K562 (cell line): ENCODE data around the gene CLCNKA. TPM values are rescaled to one million over a fixed set of nuclear protein-coding genes. Genes with fewer than 3 reads are reported as not detected.
A peak's percentile ranks its signal among the peaks of the same experiment; 100 is the strongest.

Experiments
- DPF2 ChIP-seq: fragments of 450-650 bp; IDR thresholded peaks from 2 replicates; pipeline ENCODE4 v1.6.1; 2016
- ELF1 ChIP-seq: fragments of 200-800 bp; sonication (Bioruptor generic); IDR thresholded peaks from 2 replicates; pipeline ENCODE4 v1.6.1; 2016; ENCODE audit warnings: missing genetic modification characterization, missing compliant biosample characterization
- KAT7 ChIP-seq: sonication (generic); formaldehyde crosslinking; IDR thresholded peaks from 2 replicates; pipeline ENCODE4 v1.8.0; 2022; ENCODE audit warnings: missing genetic modification reagents, mild to moderate bottlenecking, borderline replicate concordance
- MAZ ChIP-seq, 2 experiments: fragments of 450-650 bp in 1 of 2; sonication (generic) in 1 of 2; formaldehyde crosslinking; IDR thresholded peaks in 1 of 2; conservative IDR thresholded peaks in 1 of 2; 2 replicates each; pipeline versions ENCODE4 v1.4.0 to v1.5.0; 2020; ENCODE audit warnings: mild to moderate bottlenecking in 1 of 2, missing genetic modification reagents in 1 of 2
- NELFE ChIP-seq: IDR thresholded peaks from 2 replicates; pipeline ENCODE4 v1.6.1; 2011; ENCODE audit warnings: mild to moderate bottlenecking; ENCODE audit not compliant: insufficient read depth, insufficient read length
- NR2C1 ChIP-seq, 2 experiments: fragments of 450-650 bp; IDR thresholded peaks; 2 replicates each; pipeline ENCODE4 v1.6.1; 2017; ENCODE audit warnings: mild to moderate bottlenecking in 2 of 2, antibody characterized with exemption in 1 of 2, inconsistent platforms in 1 of 2, missing compliant biosample characterization in 1 of 2, missing genetic modification characterization in 1 of 2
- NR3C1 ChIP-seq: sonication (generic); formaldehyde crosslinking; IDR thresholded peaks from 2 replicates; pipeline ENCODE4 v1.8.1; 2022; ENCODE audit warnings: missing genetic modification reagents
- POU5F1 ChIP-seq: fragments of 150-350 bp; IDR thresholded peaks from 2 replicates; pipeline ENCODE4 v1.6.1; 2014; ENCODE audit warnings: borderline replicate concordance, low read length, low read depth, mild to moderate bottlenecking; ENCODE audit not compliant: partially characterized antibody
- SAFB ChIP-seq: fragments of 200-400 bp; formaldehyde crosslinking; IDR thresholded peaks from 2 replicates; pipeline ENCODE4 v1.6.1; 2017; ENCODE audit warnings: low read depth, low read length, borderline replicate concordance
- SIN3A ChIP-seq, 2 experiments: fragments of 150-350 bp in 1 of 2; IDR thresholded peaks; 2 replicates each; pipeline ENCODE4 v1.6.1; 2011 to 2016; ENCODE audit warnings: borderline replicate concordance in 2 of 2, low read depth in 2 of 2, low read length in 2 of 2, mild to moderate bottlenecking in 2 of 2, moderate library complexity in 2 of 2; ENCODE audit not compliant: control insufficient read depth in 1 of 2
- SIN3B ChIP-seq: fragments of 450-650 bp; IDR thresholded peaks from 2 replicates; pipeline ENCODE4 v1.6.1; 2017; ENCODE audit warnings: low read depth, mild to moderate bottlenecking, moderate library complexity
- SIRT6 ChIP-seq: IDR thresholded peaks from one replicate; pipeline ENCODE4 v1.6.1; 2012; ENCODE audit warnings: low read depth, mild to moderate bottlenecking, control low read depth, inconsistent platforms, low read length, moderate library complexity
- TAF7 ChIP-seq: fragments of 450-650 bp; IDR thresholded peaks from 2 replicates; pipeline ENCODE4 v1.6.1; 2016; ENCODE audit warnings: missing genetic modification characterization, missing compliant biosample characterization
- ZBED1 ChIP-seq: IDR thresholded peaks from 2 replicates; pipeline ENCODE4 v1.6.1; 2014
- ZEB2 ChIP-seq: fragments of 450-650 bp; IDR thresholded peaks from 2 replicates; pipeline ENCODE4 v1.6.1; 2016
- ZNF212 ChIP-seq: fragments of 450-650 bp; formaldehyde crosslinking; IDR thresholded peaks from 2 replicates; pipeline ENCODE4 v1.4.0; 2020; ENCODE audit warnings: mild to moderate bottlenecking
- ZNF586 ChIP-seq: fragments of 450-650 bp; formaldehyde crosslinking; conservative IDR thresholded peaks from 2 replicates; pipeline ENCODE4 v1.4.0; 2020; ENCODE audit warnings: mild to moderate bottlenecking, moderate library complexity
- polyA plus RNA-seq, 8 experiments: library from polyadenylated mRNA; depleted of rRNA in 4 of 8; stranded (reverse) in 5 of 8; unstranded in 3 of 8; fragments of >200 nt; fragmentation: Nextera tagmentation in 2 of 8; fragmentation: Illumina TruSeq in 1 of 8; extraction: Ambion mirVana in 2 of 8; extraction: Trizol in 1 of 8; gene quantifications; 2 replicates each; pipeline versions ENCODE4 v1.2.1 to v1.2.3, GENCODE V29; 2011 to 2014; ENCODE audit warnings: inconsistent platforms in 1 of 8, missing spikeins in 1 of 8
- total RNA-seq, 7 experiments: library from RNA; depleted of rRNA in 6 of 7; stranded (reverse); fragments of >200 nt in 6 of 7; fragmentation: Illumina TruSeq in 2 of 7; extraction: Trizol in 2 of 7; gene quantifications; 2 replicates each; pipeline versions ENCODE4 v1.2.1 to v1.2.3, GENCODE V29; 2011 to 2021; ENCODE audit warnings: low replicate concordance in 1 of 7
- TF ChIP-seq, protein P1 (sequence below), 2 experiments: fragments of 450-650 bp in 1 of 2; sonication (generic) in 1 of 2; formaldehyde crosslinking; conservative IDR thresholded peaks; 2 replicates each; pipeline versions ENCODE4 v1.4.0 to v1.8.1; 2020 to 2022; ENCODE audit warnings: mild to moderate bottlenecking in 1 of 2, missing genetic modification reagents in 1 of 2
- TF ChIP-seq, protein P2 (sequence below): sonication (generic); IDR thresholded peaks from 2 replicates; pipeline ENCODE4 v1.6.1; 2016
- TF ChIP-seq, protein P3 (sequence below), 2 experiments: IDR thresholded peaks in 1 of 2; conservative IDR thresholded peaks in 1 of 2; 2 replicates each; pipeline ENCODE4 v1.6.1; 2016; ENCODE audit warnings: low read depth in 2 of 2, mild to moderate bottlenecking in 1 of 2, missing compliant biosample characterization in 1 of 2, missing genetic modification characterization in 1 of 2, moderate library complexity in 1 of 2
- TF ChIP-seq, protein P4 (sequence below): fragments of 250-450 bp; sonication (Bioruptor Pico); IDR thresholded peaks from 2 replicates; pipeline ENCODE4 v1.5.1; 2021; ENCODE audit warnings: mild to moderate bottlenecking

Gene CLCNKA
- total and polyA plus RNA-seq, 9 of the 15 experiments (the other 6 are each of a cell fraction or from before 2014, with no cell fraction given): 0.03 to 0.37 (median 0.10) TPM; not detected in 3

DNA sequence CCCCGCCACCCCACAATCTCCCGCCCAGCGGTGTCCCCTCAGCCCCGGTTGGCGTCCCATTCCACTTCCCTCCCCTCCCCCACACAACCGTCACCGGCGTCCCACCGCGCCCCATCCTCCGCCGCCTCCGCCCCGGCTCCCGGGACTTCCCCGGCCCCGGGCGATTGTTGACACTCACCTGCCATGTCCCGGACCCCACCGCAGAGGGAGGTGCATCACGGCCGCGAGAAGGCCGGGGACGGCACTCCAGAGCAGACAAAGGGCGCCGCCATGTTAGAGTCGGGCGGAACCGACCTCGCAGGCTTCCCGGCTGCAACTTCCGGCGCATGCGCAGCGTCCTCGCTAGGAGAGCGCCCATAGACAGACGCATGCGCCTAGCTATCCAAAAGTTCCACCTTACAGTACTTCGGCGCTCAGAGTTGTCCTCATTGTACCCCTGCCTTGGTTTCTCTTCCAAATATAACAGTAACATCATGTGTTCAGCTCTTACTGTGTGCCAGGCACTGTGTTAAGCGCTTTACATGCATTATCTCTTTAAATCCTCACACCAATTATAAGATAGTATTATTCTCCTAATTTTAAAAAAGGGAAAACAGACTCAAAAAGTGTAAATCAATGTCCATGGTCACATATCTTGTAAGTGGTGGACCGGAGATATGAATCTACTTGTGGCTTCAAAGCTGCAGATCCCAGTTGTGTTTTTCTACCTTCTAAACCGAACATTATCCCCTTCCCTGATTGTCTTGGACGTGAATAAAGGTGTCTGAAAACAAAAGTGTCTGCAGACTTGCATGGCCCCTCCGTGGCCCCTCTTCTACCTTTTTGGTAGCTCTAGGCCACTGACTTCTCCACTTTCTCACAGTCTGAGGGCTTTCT, 45.8 kb upstream of the CLCNKA start, which contains the start of gene ZBTB17 (continued):
- TF ChIP-seq, protein P1, sequence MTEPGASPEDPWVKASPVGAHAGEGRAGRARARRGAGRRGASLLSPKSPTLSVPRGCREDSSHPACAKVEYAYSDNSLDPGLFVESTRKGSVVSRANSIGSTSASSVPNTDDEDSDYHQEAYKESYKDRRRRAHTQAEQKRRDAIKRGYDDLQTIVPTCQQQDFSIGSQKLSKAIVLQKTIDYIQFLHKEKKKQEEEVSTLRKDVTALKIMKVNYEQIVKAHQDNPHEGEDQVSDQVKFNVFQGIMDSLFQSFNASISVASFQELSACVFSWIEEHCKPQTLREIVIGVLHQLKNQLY (CRISPR knock-in tag; conservative IDR thresholded peaks at IDR 0.05): no peak
- TF ChIP-seq SAFB (no peak), TAF7 (tag) (peak; percentile 73), KAT7 (no peak; the same call in 1 of the 2 replicates), ZNF212 (CRISPR knock-in tag) (no peak), SIRT6 (no peak), SIN3A (IDR thresholded peaks at IDR 0.05; ENCODE audit: borderline replicate concordance in 2 of 2, control insufficient read depth in 1 of 2, low read depth in 2 of 2, low read length in 2 of 2) (peak; percentile 77 to 98; a peak in 3 of 4 replicates), DPF2 (no peak; the same call in none of the 2 replicates), NR3C1 (CRISPR knock-in tag) (no peak), MAZ (CRISPR knock-in tag; conservative IDR thresholded peaks at IDR 0.05 in 1 of 2, IDR thresholded peaks at IDR 0.05 in 1 of 2) (peak in 1 of 2 experiments; percentile 78), ELF1 (peak; percentile 100), NELFE (no peak), POU5F1 (peak; percentile 99), ZEB2 (no peak; the same call in 1 of the 2 replicates), SIN3B (peak; percentile 92), ZBED1 (no peak), ZNF586 (CRISPR knock-in tag) (no peak), NR2C1 (IDR thresholded peaks at IDR 0.05) (peak; percentile 96), NR2C1 (tag; IDR thresholded peaks at IDR 0.05) (peak; percentile 97)
- TF ChIP-seq, protein P2, sequence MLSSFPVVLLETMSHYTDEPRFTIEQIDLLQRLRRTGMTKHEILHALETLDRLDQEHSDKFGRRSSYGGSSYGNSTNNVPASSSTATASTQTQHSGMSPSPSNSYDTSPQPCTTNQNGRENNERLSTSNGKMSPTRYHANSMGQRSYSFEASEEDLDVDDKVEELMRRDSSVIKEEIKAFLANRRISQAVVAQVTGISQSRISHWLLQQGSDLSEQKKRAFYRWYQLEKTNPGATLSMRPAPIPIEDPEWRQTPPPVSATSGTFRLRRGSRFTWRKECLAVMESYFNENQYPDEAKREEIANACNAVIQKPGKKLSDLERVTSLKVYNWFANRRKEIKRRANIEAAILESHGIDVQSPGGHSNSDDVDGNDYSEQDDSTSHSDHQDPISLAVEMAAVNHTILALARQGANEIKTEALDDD: no peak
- TF ChIP-seq, protein P3, sequence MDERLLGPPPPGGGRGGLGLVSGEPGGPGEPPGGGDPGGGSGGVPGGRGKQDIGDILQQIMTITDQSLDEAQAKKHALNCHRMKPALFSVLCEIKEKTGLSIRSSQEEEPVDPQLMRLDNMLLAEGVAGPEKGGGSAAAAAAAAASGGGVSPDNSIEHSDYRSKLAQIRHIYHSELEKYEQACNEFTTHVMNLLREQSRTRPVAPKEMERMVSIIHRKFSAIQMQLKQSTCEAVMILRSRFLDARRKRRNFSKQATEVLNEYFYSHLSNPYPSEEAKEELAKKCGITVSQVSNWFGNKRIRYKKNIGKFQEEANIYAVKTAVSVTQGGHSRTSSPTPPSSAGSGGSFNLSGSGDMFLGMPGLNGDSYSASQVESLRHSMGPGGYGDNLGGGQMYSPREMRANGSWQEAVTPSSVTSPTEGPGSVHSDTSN (CRISPR knock-in tag; IDR thresholded peaks at IDR 0.05; ENCODE audit: low read depth): no peak
- TF ChIP-seq, protein P3 (tag; conservative IDR thresholded peaks at IDR 0.05; ENCODE audit: low read depth): no peak
- TF ChIP-seq, protein P4, sequence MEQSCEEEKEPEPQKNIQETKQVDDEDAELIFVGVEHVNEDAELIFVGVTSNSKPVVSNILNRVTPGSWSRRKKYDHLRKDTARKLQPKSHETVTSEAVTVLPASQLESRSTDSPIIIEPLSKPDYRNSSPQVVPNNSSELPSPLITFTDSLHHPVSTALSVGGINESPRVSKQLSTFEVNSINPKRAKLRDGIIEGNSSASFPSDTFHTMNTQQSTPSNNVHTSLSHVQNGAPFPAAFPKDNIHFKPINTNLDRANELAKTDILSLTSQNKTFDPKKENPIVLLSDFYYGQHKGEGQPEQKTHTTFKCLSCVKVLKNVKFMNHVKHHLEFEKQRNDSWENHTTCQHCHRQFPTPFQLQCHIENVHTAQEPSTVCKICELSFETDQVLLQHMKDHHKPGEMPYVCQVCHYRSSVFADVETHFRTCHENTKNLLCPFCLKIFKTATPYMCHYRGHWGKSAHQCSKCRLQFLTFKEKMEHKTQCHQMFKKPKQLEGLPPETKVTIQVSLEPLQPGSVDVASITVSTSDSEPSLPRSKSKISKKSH (CRISPR knock-in tag): no peak
